HEK293T (cell line): ENCODE results near the gene OR2H1.

ENCODE experiments used
- ARNT ChIP-seq: fragments of 450-650 bp; IDR thresholded peaks from 2 replicates; pipeline ENCODE4 v1.6.1; 2017; ENCODE audit warnings: mild to moderate bottlenecking
- BHLHE40 ChIP-seq: fragments of 450-650 bp; IDR thresholded peaks from 2 replicates; pipeline ENCODE4 v1.6.1; 2016; ENCODE audit warnings: mild to moderate bottlenecking, moderate library complexity, borderline replicate concordance
- ELF4 ChIP-seq: fragments of 450-650 bp; IDR thresholded peaks from 2 replicates; pipeline ENCODE4 v1.6.1; 2017; ENCODE audit warnings: antibody characterized with exemption
- NFRKB ChIP-seq: fragments of 450-650 bp; IDR thresholded peaks from 2 replicates; pipeline ENCODE4 v1.6.1; 2016; ENCODE audit warnings: mild to moderate bottlenecking, moderate library complexity
- SP1 ChIP-seq: fragments of 450-650 bp; IDR thresholded peaks from 2 replicates; pipeline ENCODE4 v1.6.1; 2017
- TF ChIP-seq, protein P1 (sequence below): fragments of 450-650 bp; IDR thresholded peaks from 2 replicates; pipeline ENCODE4 v1.6.1; 2016

DNA sequence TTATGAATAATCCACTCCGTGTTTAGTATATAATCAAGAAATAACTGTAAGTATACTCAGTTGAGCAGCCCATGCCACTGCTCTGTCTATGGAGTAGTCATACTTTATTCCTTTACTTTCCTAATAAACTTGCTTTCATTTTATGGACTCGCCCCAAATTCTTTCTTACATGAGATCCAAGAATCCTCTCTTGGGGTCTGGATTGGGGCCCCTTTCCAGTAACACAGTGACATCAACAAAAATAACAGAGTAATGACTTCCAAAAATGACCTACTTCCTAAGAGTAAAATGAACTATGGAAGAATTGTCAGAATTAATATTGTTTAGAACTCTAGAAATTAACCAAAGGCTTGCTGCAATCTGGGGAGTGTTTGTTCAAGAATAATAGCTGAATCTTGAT, 8.8 kb downstream of the OR2H1 start:
- TF ChIP-seq NFRKB: no peak
- no peak for TF ChIP-seq ELF4
- TF ChIP-seq, protein P1, sequence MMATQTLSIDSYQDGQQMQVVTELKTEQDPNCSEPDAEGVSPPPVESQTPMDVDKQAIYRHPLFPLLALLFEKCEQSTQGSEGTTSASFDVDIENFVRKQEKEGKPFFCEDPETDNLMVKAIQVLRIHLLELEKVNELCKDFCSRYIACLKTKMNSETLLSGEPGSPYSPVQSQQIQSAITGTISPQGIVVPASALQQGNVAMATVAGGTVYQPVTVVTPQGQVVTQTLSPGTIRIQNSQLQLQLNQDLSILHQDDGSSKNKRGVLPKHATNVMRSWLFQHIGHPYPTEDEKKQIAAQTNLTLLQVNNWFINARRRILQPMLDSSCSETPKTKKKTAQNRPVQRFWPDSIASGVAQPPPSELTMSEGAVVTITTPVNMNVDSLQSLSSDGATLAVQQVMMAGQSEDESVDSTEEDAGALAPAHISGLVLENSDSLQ: no peak
- no peak for TF ChIP-seq BHLHE40
- no peak for TF ChIP-seq SP1
- no peak for TF ChIP-seq ARNT
